IPS-15b (cell line): ENCODE data around the gene NKX6-2.

ENCODE experiments used
- H3K27me3 ChIP-seq: one replicate; pipeline ENCODE4 v1.6.1; 2013; ENCODE audit warnings: low read length; ENCODE audit not compliant: control insufficient read depth, insufficient read depth
- H3K36me3 ChIP-seq: one replicate; pipeline ENCODE4 v1.6.1; 2013; ENCODE audit warnings: low read length; ENCODE audit not compliant: control insufficient read depth, insufficient read depth
- H3K4me1 ChIP-seq: one replicate; pipeline ENCODE4 v1.6.1; 2013; ENCODE audit warnings: mild to moderate bottlenecking, low read length; ENCODE audit not compliant: control insufficient read depth, insufficient read depth
- H3K4me3 ChIP-seq: one replicate; pipeline ENCODE4 v1.5.1; 2013; ENCODE audit warnings: low read depth, low read length
- H3K9ac ChIP-seq: one replicate; pipeline ENCODE4 v1.6.1; 2013; ENCODE audit warnings: low read depth, mild to moderate bottlenecking, low read length
- H3K9me3 ChIP-seq: one replicate; pipeline ENCODE4 v1.6.1; 2013; ENCODE audit warnings: mild to moderate bottlenecking, low read length; ENCODE audit not compliant: control insufficient read depth, insufficient read depth

NKX6-2 gene

GRCh38 chr10:132783940-132784865 is 1.7 kb downstream of the NKX6-2 start:
- no peak overlapping the region for H3K4me3 ChIP-seq
- no peaks in the 10 kb centered on the region for H3K9me3 ChIP-seq
- H3K36me3 ChIP-seq, result no peaks in the 10 kb centered on the region
- H3K27me3 ChIP-seq, result peaks cover 43% of the 10 kb centered on the region
- H3K4me1 ChIP-seq, result peaks cover 4% of the 10 kb centered on the region
- H3K9ac ChIP-seq, result no peak overlapping the region

- no peak overlapping the region for H3K9ac ChIP-seq
- H3K9me3 ChIP-seq, result no peaks in the 10 kb centered on the region
- no peak overlapping the region for H3K4me3 ChIP-seq
- H3K36me3 ChIP-seq, result no peaks in the 10 kb centered on the region
- H3K4me1 ChIP-seq, result peaks cover 4% of the 10 kb centered on the region
- peaks cover 36% of the 10 kb centered on the region for H3K27me3 ChIP-seq
Measured at GRCh38 chr10:132783165-132783939, 2.6 kb downstream of the NKX6-2 start.

- Histone ChIP-seq H3K4me3 (no peak overlapping the region), H3K9me3 (no peaks in the 10 kb centered on the region), H3K9ac (no peak overlapping the region), H3K27me3 (peaks cover 30% of the 10 kb centered on the region), H3K4me1 (peaks cover 4% of the 10 kb centered on the region), H3K36me3 (no peaks in the 10 kb centered on the region)
Measured at GRCh38 chr10:132781556-132781955, 4.4 kb downstream of the NKX6-2 start.

- H3K27me3 ChIP-seq, result peaks cover 25% of the 10 kb centered on the region
- H3K4me3 ChIP-seq, result no peak overlapping the region
- no peaks in the 10 kb centered on the region for H3K36me3 ChIP-seq
- H3K9ac ChIP-seq, result no peak overlapping the region
- H3K4me1 ChIP-seq, result peaks cover 4% of the 10 kb centered on the region
- no peaks in the 10 kb centered on the region for H3K9me3 ChIP-seq
Measured at GRCh38 chr10:132780356-132780755, 5.6 kb downstream of the NKX6-2 start.

- Histone ChIP-seq H3K27me3 (peaks cover 21% of the 10 kb centered on the region), H3K9ac (no peak overlapping the region), H3K4me3 (no peak overlapping the region), H3K36me3 (no peaks in the 10 kb centered on the region), H3K4me1 (peaks cover 4% of the 10 kb centered on the region), H3K9me3 (no peaks in the 10 kb centered on the region)
Measured at GRCh38 chr10:132779549-132780294, 6.2 kb downstream of the NKX6-2 start.

- Histone ChIP-seq H3K27me3 (no peaks in the 10 kb centered on the region), H3K9ac (no peak overlapping the region), H3K4me1 (no peaks in the 10 kb centered on the region), H3K36me3 (no peaks in the 10 kb centered on the region), H3K9me3 (no peaks in the 10 kb centered on the region), H3K4me3 (no peak overlapping the region)
Measured at GRCh38 chr10:132777441-132777840, 8.5 kb downstream of the NKX6-2 start.

DNA sequence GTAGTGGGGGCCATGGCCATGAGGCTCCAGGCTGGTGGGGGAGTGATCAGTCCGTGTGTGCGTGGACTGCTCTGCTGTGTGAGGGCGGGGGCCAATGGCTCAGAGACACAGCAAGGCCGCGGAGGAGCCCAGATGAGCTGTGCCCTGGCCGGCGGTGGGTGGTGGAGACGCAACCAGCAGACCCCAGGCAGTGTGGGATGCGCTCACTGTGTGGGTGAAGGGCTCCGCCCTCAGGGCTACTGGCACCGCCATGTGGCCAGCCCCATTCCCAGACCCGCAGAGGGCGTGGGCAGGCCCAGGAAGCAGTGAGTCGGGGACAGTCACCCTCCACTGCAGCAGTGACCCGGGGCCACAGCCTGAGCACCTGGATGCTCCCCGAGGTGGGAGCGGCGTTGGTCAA is 9.1 kb downstream of the NKX6-2 start:
- Histone ChIP-seq H3K27me3 (no peaks in the 10 kb centered on the region), H3K4me3 (no peak overlapping the region), H3K4me1 (no peaks in the 10 kb centered on the region), H3K9me3 (no peaks in the 10 kb centered on the region), H3K36me3 (no peaks in the 10 kb centered on the region), H3K9ac (no peak overlapping the region)

DNA sequence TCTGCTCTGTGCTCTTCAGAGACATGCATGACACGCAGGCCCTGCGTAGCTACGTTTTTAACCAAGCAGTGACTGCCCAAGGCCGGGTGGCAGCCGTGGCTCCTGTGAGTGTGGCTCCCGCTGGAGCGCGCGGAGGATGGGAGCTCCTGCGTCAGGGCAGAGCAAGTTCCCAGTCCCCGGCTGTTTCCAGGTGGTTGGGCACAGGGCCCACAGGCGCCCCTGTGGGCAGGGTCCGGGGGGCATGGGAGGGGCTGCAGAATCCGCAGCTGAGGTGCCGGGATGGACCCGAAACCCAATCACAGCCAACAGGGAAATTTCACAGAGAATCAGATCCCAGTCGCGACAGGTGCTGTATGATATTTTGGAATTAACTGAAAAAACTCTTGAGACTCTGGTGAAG is 9.8 kb downstream of the NKX6-2 start:
- Histone ChIP-seq H3K36me3 (no peaks in the 10 kb centered on the region), H3K9me3 (no peaks in the 10 kb centered on the region), H3K27me3 (no peaks in the 10 kb centered on the region), H3K4me1 (no peaks in the 10 kb centered on the region), H3K4me3 (no peak overlapping the region), H3K9ac (no peak overlapping the region)

GRCh38 chr10:132774902-132775863 is 10.8 kb downstream of the NKX6-2 start:
- H3K27me3 ChIP-seq, result no peaks in the 10 kb centered on the region
- H3K36me3 ChIP-seq, result no peaks in the 10 kb centered on the region
- H3K4me1 ChIP-seq, result no peaks in the 10 kb centered on the region
- H3K9me3 ChIP-seq, result no peaks in the 10 kb centered on the region
- no peak overlapping the region for H3K4me3 ChIP-seq
- no peak overlapping the region for H3K9ac ChIP-seq

- Histone ChIP-seq H3K9ac (no peak overlapping the region), H3K4me1 (no peaks in the 10 kb centered on the region), H3K9me3 (no peaks in the 10 kb centered on the region), H3K4me3 (no peak overlapping the region), H3K27me3 (no peaks in the 10 kb centered on the region), H3K36me3 (no peaks in the 10 kb centered on the region)
Measured at GRCh38 chr10:132774181-132774901, 11.6 kb downstream of the NKX6-2 start.
